Ureter (tissue), 1 donor: Measurements from ENCODE around the gene CSNK1G3. TPM values are rescaled to one million over a fixed set of nuclear protein-coding genes. Genes with fewer than 3 reads are reported as not detected.
"Not testable (repeated sequence)": the region's sequence is repeated elsewhere in the genome, so short reads cannot be mapped to it uniquely, and the experiment has no call there.

ENCODE experiments used
- DNase-seq: peaks from one replicate; pipeline ENCODE4 v3.0.0-alpha.2; 2020; ENCODE audit warnings: low spot score
- total RNA-seq: library from RNA; stranded (reverse); gene quantifications from one replicate; pipeline ENCODE4 v1.2.4, GENCODE V29; 2023
- donor health status: DM: yes; HTN: yes; CAD: no.

The CSNK1G3 gene
- total RNA-seq, 1 donor from 2014 or later: 66.0 TPM

- DNase-seq: no peak
Measured at GRCh38 chr5:123559434-123559775, 47.4 kb downstream of the CSNK1G3 start.

- DNase-seq: no peak
Measured at GRCh38 chr5:123561230-123561629, 49.3 kb downstream of the CSNK1G3 start.

- DNase-seq: no peak
Measured at GRCh38 chr5:123571927-123572326, 60.0 kb downstream of the CSNK1G3 start.

GRCh38 chr5:123578390-123578789, 66.4 kb downstream of the CSNK1G3 start:
- no peak for DNase-seq

GRCh38 chr5:123579410-123579809, 67.4 kb downstream of the CSNK1G3 start:
- DNase-seq: no peak

GRCh38 chr5:123582550-123583285, 70.7 kb downstream of the CSNK1G3 start:
- DNase-seq: no peak

GRCh38 chr5:123585871-123586270, 73.9 kb downstream of the CSNK1G3 start:
- DNase-seq: no peak

- no peak for DNase-seq
Measured at GRCh38 chr5:123594434-123594833, 82.5 kb downstream of the CSNK1G3 start.

GRCh38 chr5:123597018-123597417, 85.0 kb downstream of the CSNK1G3 start:
- DNase-seq: no peak

GRCh38 chr5:123598028-123598689, 86.2 kb downstream of the CSNK1G3 start:
- no peak for DNase-seq

- DNase-seq: no peak
Measured at GRCh38 chr5:123599171-123599570, 87.2 kb downstream of the CSNK1G3 start.

GRCh38 chr5:123601610-123602009, 89.6 kb downstream of the CSNK1G3 start:
- DNase-seq: no peak

GRCh38 chr5:123605822-123606221, 93.8 kb downstream of the CSNK1G3 start:
- DNase-seq: no peak

GRCh38 chr5:123610209-123610608, 98.2 kb downstream of the CSNK1G3 start:
- no peak for DNase-seq

GRCh38 chr5:123610665-123611405, 98.9 kb downstream of the CSNK1G3 start:
- no peak for DNase-seq

- no peak for DNase-seq
Measured at GRCh38 chr5:123611406-123611709, 99.4 kb downstream of the CSNK1G3 start.

- no peak for DNase-seq
Measured at GRCh38 chr5:123617561-123617960, 105.6 kb downstream of the CSNK1G3 start.

- no peak for DNase-seq
Measured at GRCh38 chr5:123626051-123626450, 114.1 kb downstream of the CSNK1G3 start.

GRCh38 chr5:123628860-123629544, 117.0 kb downstream of the CSNK1G3 start:
- no peak for DNase-seq

- no peak for DNase-seq
Measured at GRCh38 chr5:123636006-123636405, 124.0 kb downstream of the CSNK1G3 start.

GRCh38 chr5:123637028-123637427, 125.1 kb downstream of the CSNK1G3 start:
- not testable (repeated sequence) for DNase-seq

- no peak for DNase-seq
Measured at GRCh38 chr5:123639244-123639643, 127.3 kb downstream of the CSNK1G3 start.
